ENCODE measurements around the gene SLC4A3. TPM values are rescaled to one million over a fixed set of nuclear protein-coding genes. Genes with fewer than 3 reads are reported as not detected.

The SLC4A3 gene, protein sequence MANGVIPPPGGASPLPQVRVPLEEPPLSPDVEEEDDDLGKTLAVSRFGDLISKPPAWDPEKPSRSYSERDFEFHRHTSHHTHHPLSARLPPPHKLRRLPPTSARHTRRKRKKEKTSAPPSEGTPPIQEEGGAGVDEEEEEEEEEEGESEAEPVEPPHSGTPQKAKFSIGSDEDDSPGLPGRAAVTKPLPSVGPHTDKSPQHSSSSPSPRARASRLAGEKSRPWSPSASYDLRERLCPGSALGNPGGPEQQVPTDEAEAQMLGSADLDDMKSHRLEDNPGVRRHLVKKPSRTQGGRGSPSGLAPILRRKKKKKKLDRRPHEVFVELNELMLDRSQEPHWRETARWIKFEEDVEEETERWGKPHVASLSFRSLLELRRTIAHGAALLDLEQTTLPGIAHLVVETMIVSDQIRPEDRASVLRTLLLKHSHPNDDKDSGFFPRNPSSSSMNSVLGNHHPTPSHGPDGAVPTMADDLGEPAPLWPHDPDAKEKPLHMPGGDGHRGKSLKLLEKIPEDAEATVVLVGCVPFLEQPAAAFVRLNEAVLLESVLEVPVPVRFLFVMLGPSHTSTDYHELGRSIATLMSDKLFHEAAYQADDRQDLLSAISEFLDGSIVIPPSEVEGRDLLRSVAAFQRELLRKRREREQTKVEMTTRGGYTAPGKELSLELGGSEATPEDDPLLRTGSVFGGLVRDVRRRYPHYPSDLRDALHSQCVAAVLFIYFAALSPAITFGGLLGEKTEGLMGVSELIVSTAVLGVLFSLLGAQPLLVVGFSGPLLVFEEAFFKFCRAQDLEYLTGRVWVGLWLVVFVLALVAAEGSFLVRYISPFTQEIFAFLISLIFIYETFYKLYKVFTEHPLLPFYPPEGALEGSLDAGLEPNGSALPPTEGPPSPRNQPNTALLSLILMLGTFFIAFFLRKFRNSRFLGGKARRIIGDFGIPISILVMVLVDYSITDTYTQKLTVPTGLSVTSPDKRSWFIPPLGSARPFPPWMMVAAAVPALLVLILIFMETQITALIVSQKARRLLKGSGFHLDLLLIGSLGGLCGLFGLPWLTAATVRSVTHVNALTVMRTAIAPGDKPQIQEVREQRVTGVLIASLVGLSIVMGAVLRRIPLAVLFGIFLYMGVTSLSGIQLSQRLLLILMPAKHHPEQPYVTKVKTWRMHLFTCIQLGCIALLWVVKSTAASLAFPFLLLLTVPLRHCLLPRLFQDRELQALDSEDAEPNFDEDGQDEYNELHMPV
- 100 to 1,000 TPM; 270 to 502 TPM for total RNA-seq

DNA sequence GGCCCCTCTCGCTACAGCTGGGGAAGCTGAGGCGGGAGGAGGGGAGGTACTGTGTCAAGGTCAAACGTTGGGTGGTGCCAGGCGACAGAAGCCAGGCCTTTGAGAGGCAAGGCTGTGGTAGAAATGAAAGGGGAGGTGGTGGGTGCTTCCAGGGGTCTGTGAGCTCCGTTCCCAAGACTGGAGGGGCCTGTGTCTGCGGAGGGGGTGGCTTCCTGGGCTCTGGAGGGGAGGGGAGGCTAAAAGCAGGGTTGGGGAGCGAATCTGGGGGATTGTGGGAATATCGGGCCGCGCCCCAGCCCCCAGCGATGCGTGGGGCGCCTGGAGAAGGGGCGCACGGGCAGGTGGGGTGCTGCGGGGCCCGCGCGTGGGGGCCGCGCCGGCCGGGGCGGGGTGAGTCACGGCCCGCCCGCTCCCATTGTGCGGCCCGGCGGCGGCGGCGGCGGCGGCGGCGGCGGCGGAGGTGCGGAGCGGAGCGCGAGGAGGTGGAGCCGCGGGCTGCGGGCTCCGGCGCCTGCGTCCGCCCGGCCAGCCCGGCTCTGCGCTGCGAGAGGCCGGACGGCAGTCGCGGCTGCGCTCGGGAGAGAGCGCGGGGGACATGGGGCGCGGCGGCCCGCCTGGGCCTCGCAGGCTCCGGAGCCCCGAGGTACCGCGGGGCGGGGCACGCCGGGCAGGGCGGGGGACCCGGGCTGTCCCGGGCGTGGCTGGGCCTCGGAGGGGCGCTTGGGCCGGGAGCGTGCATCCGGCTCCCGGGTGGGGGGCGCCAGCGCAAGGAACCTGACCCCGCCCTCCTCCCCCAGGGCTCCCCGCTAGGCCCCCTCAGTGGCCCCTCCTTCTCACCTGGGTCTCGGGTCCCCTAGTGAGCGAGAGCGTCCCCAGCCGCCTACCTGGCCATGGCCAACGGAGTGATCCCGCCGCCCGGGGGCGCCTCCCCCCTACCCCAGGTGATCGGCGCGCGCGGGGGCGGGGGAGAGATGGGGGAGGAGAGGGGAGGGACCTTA lies at the start of gene SLC4A3:
TSS of gene SLC4A3 (plus strand) at position 528 of the 998 bp plus-strand sequence. CDS start at position 891, 363 bp downstream.
- Histone ChIP-seq H3K27me3 (no peaks in the 10 kb centered on the region), H3K36me3 (peaks cover 7% of the 10 kb centered on the region), H3K27ac (peak within 1 kb of the TSS; percentile 90 to 98), H3K9me3 (no peaks in the 10 kb centered on the region), H3K4me3 (peak within 1 kb of the TSS; percentile 48 to 59), H3K4me1 (peaks cover 0 to 51% of the 10 kb centered on the region in 2 donors)
- DNase-seq (ENCODE audit: low spot score) = no peak
- TF ChIP-seq, protein P1, sequence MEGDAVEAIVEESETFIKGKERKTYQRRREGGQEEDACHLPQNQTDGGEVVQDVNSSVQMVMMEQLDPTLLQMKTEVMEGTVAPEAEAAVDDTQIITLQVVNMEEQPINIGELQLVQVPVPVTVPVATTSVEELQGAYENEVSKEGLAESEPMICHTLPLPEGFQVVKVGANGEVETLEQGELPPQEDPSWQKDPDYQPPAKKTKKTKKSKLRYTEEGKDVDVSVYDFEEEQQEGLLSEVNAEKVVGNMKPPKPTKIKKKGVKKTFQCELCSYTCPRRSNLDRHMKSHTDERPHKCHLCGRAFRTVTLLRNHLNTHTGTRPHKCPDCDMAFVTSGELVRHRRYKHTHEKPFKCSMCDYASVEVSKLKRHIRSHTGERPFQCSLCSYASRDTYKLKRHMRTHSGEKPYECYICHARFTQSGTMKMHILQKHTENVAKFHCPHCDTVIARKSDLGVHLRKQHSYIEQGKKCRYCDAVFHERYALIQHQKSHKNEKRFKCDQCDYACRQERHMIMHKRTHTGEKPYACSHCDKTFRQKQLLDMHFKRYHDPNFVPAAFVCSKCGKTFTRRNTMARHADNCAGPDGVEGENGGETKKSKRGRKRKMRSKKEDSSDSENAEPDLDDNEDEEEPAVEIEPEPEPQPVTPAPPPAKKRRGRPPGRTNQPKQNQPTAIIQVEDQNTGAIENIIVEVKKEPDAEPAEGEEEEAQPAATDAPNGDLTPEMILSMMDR (IDR thresholded peaks at IDR 0.05) = no peak

DNA sequence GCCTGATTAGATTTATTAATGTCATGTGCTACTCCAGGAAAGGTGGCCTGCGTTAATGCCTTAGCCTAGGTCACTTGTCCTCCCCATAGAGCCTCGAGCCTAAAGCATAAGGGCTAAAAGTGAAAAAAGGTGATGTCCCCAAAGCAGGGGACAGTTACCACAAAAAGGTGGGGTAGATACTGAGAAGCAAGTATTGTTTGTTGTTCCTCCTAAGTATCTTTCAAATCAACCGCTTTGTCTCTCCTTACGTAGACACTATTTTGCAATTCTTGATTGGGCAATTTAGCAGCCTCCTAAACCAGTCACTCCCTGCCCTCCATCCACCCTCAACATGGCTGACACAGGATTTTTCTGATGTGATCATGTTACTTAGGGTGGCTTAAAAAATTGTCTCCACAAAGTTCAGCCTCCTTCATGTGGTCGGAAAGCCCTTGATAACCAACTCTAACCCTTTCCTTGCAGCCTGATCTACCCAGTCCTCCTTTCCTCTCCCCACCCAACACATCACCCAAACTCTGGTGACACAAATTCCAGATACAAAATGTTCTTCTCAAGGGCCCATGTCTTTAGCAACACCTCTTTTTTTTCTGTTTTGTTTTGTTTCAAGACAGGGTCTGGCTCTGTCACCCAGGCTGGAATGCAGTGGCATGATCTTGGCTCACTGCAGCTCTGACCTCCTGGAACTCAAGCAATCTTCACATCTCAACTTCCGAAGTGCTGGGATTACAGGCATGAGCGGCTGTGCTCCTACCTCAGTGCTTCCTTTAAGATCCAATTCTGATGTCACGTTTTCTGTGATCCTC lies 48.4 kb upstream of the SLC4A3 start:
- H3K27ac ChIP-seq = peak overlapping the region in 1 of 2 donors; percentile 7
- H3K4me1 ChIP-seq = no peaks in the 10 kb centered on the region
- H3K9me3 ChIP-seq = no peaks in the 10 kb centered on the region
- no peak overlapping the region for H3K4me3 ChIP-seq
- DNase-seq (ENCODE audit: low spot score) = no peak
- TF ChIP-seq, protein P1 (IDR thresholded peaks at IDR 0.05) = no peak
- no peaks in the 10 kb centered on the region for H3K27me3 ChIP-seq
- H3K36me3 ChIP-seq = no peaks in the 10 kb centered on the region

DNA sequence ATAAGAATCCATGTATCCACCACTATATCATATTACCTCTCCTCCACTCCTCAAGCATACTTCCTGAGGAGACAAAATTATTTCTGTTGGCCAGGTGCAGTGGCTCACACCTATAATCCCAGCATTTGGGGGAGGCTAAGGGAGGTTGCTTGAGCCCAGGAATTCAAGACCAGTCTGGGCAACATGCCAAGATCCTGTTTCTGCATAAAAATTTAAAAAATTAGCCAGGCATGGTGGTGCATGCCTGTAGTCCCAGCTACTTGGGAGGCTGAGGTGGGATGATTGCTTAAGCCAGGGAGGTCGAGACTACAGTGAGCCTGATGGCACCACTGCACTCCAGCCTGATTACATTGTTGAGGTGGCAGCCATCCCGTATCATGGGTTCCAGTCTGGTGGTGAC lies 46.1 kb upstream of the SLC4A3 start:
- H3K9me3 ChIP-seq = no peaks in the 10 kb centered on the region
- H3K4me1 ChIP-seq = no peaks in the 10 kb centered on the region
- no peaks in the 10 kb centered on the region for H3K27me3 ChIP-seq
- H3K27ac ChIP-seq = no peak overlapping the region
- TF ChIP-seq, protein P1 (IDR thresholded peaks at IDR 0.05) = no peak
- DNase-seq (ENCODE audit: low spot score) = no peak
- H3K4me3 ChIP-seq = no peak overlapping the region
- no peaks in the 10 kb centered on the region for H3K36me3 ChIP-seq

DNA sequence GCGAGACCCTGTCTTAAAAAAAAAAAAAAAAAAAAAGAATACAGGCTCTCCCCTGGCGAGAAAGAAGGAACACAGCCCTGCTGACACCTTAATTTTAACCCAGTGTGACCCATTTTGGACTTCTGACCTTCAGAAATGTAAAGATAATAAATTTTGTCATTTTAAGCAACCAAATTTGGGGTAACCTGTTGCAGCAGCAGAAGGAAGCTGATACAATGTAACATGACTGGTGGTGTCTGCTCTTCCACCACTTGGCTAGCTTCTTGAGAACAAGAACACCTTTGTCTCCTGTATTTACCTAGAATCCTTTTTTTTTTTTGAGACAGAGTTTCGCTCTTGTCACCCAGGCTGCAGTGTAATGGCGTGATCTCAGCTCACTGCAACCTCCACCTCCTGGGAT lies 36.3 kb upstream of the SLC4A3 start:
- Histone ChIP-seq H3K4me3 (no peak overlapping the region), H3K36me3 (no peaks in the 10 kb centered on the region), H3K27ac (no peak overlapping the region), H3K27me3 (no peaks in the 10 kb centered on the region), H3K9me3 (no peaks in the 10 kb centered on the region), H3K4me1 (peaks cover 0 to 2% of the 10 kb centered on the region in 2 donors)
- no peak for DNase-seq (ENCODE audit: low spot score)
- TF ChIP-seq, protein P1 (IDR thresholded peaks at IDR 0.05) = no peak

Data from right atrium auricular region (tissue), 2 donors.